Gastrocnemius medialis (tissue), 4 donors: Measurements from ENCODE around the gene SELENOO. TPM values are rescaled to one million over a fixed set of nuclear protein-coding genes. Genes with fewer than 3 reads are reported as not detected.

ENCODE experiments used
- ATAC-seq, 2 donors: fragments of 150-250 bp; one replicate each; pipeline ENCODE4 v1.9.1; 2016
- DNase-seq, 2 donors: peaks; one replicate each; pipeline ENCODE4 v3.0.0-alpha.2; 2019
- H3K27ac ChIP-seq, 4 donors: fragments of 200-600 bp; sonication (generic); 1 replicate in 1 of 4; 2 replicates in 3 of 4; pipeline ENCODE4 v1.5.1; 2016 to 2018; ENCODE audit warnings: mild to moderate bottlenecking in 2 of 4, moderate library complexity in 1 of 4
- H3K27me3 ChIP-seq, 3 donors: fragments of 200-600 bp; sonication (generic) in 2 of 3; 1 replicate in 1 of 3; 2 replicates in 2 of 3; pipeline versions ENCODE4 v1.5.1 to v1.6.0; 2016 to 2019; ENCODE audit warnings: mild to moderate bottlenecking in 1 of 3, moderate library complexity in 1 of 3
- H3K36me3 ChIP-seq, 2 donors: fragments of 200-600 bp; sonication (generic) in 1 of 2; one replicate each; pipeline ENCODE4 v1.5.1; 2017 to 2018
- H3K4me1 ChIP-seq, 2 donors: fragments of 200-600 bp; sonication (generic) in 1 of 2; one replicate each; pipeline ENCODE4 v1.5.1; 2016 to 2017; ENCODE audit warnings: mild to moderate bottlenecking in 2 of 2
- H3K4me3 ChIP-seq, 4 donors: fragments of 200-600 bp; sonication (generic) in 3 of 4; 1 replicate in 1 of 4; 2 replicates in 3 of 4; pipeline ENCODE4 v1.5.1; 2016 to 2019; ENCODE audit warnings: mild to moderate bottlenecking in 2 of 4
- H3K9me3 ChIP-seq, 3 donors: fragments of 200-600 bp; sonication (generic) in 2 of 3; 1 replicate in 1 of 3; 2 replicates in 2 of 3; pipeline ENCODE4 v1.5.1; 2016 to 2019
- POLR2A ChIP-seq, 2 donors: fragments of 450-650 bp; IDR thresholded peaks; one replicate each; pipeline ENCODE4 v1.6.1; 2017; ENCODE audit warnings: antibody characterized with exemption in 2 of 2, mild to moderate bottlenecking in 2 of 2, moderate library complexity in 2 of 2
- in situ Hi-C, 4 donors: fragments of 200-750 bp; cut with MboI; loops; one replicate each; pipeline versions ENCODE4 v1.15.0 to v1.8.0; 2017; ENCODE audit warnings: low sequenced_read_pairs in 4 of 4
- intact Hi-C: fragments of 100-400 bp; cut with DNase I; formaldehyde crosslinking; loops from one replicate; pipeline ENCODE4 v1.15.1; 2023; ENCODE audit warnings: low total_unique reads
- total RNA-seq, 4 donors: library from RNA; depleted of rRNA; stranded (reverse); fragments of >200 nt; gene quantifications; one replicate each; pipeline versions ENCODE4 v1.1.0 to v1.2.3, GENCODE V29; 2016
- TF ChIP-seq, protein P1 (sequence below), 5 experiments: fragments of 450-650 bp in 3 of 5; fragments of 200-600 bp in 2 of 5; sonication (generic) in 2 of 5; IDR thresholded peaks in 4 of 5; conservative IDR thresholded peaks in 1 of 5; 1 replicate in 4 of 5; 2 replicates in 1 of 5; pipeline ENCODE4 v1.5.1; 2016 to 2019; ENCODE audit warnings: antibody characterized with exemption in 5 of 5, mild to moderate bottlenecking in 3 of 5, moderate library complexity in 3 of 5

SELENOO gene
- total RNA-seq, 4 donors from 2014 or later = 26.4 to 54.9 (median 34.0) TPM

DNA sequence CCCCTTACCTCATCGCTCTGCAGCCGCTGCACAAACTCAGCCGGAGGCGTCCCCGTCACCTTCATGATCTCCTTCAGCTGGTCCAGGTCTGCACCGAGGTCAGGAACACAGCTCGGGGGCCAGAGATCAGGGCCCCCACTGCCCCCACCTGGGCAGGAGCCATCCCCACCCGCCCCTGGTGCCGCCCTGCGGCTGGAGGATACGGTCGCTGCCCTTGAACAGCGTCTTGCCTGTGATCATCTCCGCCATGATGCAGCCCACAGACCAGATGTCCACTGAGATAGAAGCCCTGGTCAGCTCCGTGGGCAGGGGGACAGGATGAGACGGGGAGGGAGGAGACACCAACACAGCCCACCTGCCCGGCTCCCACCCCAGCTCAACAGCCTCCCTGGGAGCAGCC lies 54.8 kb downstream of the SELENOO start:
- DNase-seq (no peak), ATAC-seq (no peak)
- H3K4me3 ChIP-seq = no peak overlapping the region
- TF ChIP-seq, protein P1, sequence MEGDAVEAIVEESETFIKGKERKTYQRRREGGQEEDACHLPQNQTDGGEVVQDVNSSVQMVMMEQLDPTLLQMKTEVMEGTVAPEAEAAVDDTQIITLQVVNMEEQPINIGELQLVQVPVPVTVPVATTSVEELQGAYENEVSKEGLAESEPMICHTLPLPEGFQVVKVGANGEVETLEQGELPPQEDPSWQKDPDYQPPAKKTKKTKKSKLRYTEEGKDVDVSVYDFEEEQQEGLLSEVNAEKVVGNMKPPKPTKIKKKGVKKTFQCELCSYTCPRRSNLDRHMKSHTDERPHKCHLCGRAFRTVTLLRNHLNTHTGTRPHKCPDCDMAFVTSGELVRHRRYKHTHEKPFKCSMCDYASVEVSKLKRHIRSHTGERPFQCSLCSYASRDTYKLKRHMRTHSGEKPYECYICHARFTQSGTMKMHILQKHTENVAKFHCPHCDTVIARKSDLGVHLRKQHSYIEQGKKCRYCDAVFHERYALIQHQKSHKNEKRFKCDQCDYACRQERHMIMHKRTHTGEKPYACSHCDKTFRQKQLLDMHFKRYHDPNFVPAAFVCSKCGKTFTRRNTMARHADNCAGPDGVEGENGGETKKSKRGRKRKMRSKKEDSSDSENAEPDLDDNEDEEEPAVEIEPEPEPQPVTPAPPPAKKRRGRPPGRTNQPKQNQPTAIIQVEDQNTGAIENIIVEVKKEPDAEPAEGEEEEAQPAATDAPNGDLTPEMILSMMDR (IDR thresholded peaks at IDR 0.05 in 4 of 5, conservative IDR thresholded peaks at IDR 0.05 in 1 of 5) = no peak
- no peak for TF ChIP-seq POLR2A (IDR thresholded peaks at IDR 0.05)
- in situ Hi-C loops = loop anchor here in 2 of 4 donors (10.0 kb wide), 2 partner anchors 69 to 79 kb away; partner anchors contain the start of gene DENND6B (in 1 of the 2)
- H3K27me3 ChIP-seq = no peaks in the 10 kb centered on the region
- H3K4me1 ChIP-seq = peaks cover 24 to 54% of the 10 kb centered on the region in 2 donors
- H3K36me3 ChIP-seq = peaks cover 0 to 12% of the 10 kb centered on the region in 2 donors
- intact Hi-C loops = no loop called here
- H3K9me3 ChIP-seq = no peaks in the 10 kb centered on the region
- peak overlapping the region; percentile 93 to 99 (median 98) for H3K27ac ChIP-seq

DNA sequence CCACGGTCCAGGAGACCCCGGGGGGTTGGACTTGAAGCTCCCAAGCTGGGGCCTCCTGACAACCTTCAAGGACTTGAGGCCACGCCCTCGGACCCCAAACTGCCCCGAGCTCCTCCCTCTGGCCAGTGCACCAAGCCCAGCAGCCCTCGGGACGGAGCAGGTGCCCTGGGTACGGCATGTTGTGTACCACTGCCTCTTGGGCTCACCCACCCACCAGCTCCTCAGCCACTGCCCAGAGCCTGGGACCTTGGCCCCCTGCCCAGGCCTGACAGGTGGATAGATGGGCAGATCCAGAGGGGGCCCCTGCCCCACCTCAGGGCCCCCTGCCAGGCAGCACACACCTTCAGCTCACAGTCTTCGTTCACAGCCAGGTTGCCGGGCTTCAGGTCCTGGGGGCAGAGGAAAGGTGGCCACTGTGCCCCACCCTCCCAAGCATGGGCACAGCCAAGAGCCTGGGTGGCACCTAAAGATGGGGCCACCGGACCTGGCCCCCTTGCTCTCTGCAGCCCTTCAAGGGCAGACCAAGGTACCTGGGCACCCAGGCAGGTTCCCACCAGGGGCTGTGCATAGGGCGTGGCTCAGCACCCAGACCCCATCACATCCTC lies 55.5 kb downstream of the SELENOO start:
- Histone ChIP-seq H3K4me3 (no peak overlapping the region), H3K27me3 (no peaks in the 10 kb centered on the region), H3K4me1 (peaks cover 22 to 47% of the 10 kb centered on the region in 2 donors), H3K27ac (peak overlapping the region; percentile 93 to 99 (median 98)), H3K9me3 (no peaks in the 10 kb centered on the region), H3K36me3 (peaks cover 0 to 12% of the 10 kb centered on the region in 2 donors)
- intact Hi-C loops (no loop called here), in situ Hi-C loops (loop anchor here in 2 of 4 donors (10.0 kb wide), 2 partner anchors 68 to 78 kb away; partner anchors contain the start of gene DENND6B (in 1 of the 2))
- TF ChIP-seq POLR2A (IDR thresholded peaks at IDR 0.05) = no peak
- TF ChIP-seq, protein P1 (IDR thresholded peaks at IDR 0.05 in 4 of 5, conservative IDR thresholded peaks at IDR 0.05 in 1 of 5) = no peak
- ATAC-seq = no peak
- DNase-seq = peak in 1 of 2 donors; percentile 60

DNA sequence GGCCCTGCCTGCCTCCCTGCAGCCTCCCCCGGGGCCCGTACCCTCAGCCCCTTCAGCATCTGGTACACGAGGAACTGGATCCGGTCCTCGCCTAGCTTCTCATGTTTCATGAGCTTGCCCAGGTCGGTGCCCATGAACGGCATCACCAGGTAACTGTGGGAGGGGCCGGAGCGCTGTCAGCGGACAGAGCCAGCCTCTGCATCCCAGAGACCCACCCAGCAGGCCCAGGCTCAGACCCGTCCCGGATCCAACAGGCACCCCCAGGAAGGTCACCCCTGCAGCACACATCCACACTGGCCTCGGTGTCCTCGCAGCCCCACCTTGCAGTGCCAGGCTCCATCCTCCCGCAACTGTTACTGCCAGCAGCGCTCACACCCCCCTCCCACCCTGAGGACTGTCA lies 56.2 kb downstream of the SELENOO start:
- H3K27ac ChIP-seq = peak overlapping the region; percentile 93 to 99 (median 98)
- H3K36me3 ChIP-seq = peaks cover 0 to 12% of the 10 kb centered on the region in 2 donors
- ATAC-seq (no peak), DNase-seq (peak in 1 of 2 donors; percentile 58)
- no peak overlapping the region for H3K4me3 ChIP-seq
- no peaks in the 10 kb centered on the region for H3K9me3 ChIP-seq
- H3K27me3 ChIP-seq = no peaks in the 10 kb centered on the region
- no peak for TF ChIP-seq POLR2A (IDR thresholded peaks at IDR 0.05)
- TF ChIP-seq, protein P1 (IDR thresholded peaks at IDR 0.05 in 4 of 5, conservative IDR thresholded peaks at IDR 0.05 in 1 of 5) = no peak
- intact Hi-C loops (no loop called here), in situ Hi-C loops (loop anchor here in 2 of 4 donors (10.0 kb wide), 2 partner anchors 68 to 78 kb away; partner anchors contain the start of gene DENND6B (in 1 of the 2))
- peaks cover 24 to 47% of the 10 kb centered on the region in 2 donors for H3K4me1 ChIP-seq

DNA sequence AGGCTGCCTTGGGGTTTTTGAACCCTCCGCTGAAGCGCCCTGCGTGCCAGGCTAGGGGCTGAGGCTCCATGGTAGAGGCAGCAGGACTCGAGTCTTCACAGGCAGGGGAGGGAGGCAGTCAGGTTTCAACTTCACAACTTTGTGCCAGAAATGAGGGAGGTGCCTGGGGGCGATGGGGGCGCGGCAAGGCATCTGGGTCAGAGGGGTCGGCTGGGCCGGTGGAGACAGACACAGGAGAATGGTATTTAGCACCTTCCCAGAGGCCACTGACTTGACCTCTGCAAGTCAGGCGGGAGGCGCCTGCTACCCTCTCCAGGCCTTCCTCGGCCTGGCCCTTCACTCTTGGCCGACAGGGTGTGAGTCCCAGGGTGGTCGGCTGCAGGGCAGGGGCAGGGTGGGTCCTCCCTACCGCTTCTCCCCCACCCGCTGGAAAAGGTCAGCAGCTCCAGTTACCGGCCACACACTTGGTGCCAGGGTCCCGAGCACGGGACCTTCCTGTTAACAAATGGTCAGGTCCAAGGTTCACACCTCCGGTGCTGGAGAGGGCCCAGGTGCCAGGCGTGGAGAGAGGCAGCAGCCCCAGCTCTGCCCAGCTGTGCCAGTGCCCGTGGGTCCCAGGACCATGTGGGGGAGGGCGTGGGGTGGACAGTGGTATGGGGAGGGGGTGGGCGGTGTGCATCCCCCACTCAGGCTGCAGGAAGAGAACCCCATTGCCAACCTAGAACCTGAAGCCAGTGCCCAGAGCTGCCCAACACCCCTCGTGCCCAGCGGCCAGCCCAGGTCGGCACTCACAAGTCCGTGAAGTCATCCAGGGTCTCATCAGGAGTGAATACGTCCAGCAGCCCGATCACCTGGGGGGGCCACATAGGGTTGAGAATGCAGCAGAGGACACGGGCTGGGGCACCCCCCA lies 56.9 kb downstream of the SELENOO start:
- peaks cover 31 to 53% of the 10 kb centered on the region in 2 donors for H3K4me1 ChIP-seq
- no peaks in the 10 kb centered on the region for H3K9me3 ChIP-seq
- intact Hi-C loops (loop anchor here (1.0 to 2.0 kb wide), 2 partner anchors 13 to 295 kb away; no protein-coding TSS in a partner anchor), in situ Hi-C loops (loop anchor here in 2 of 4 donors (10.0 kb wide), 2 partner anchors 67 to 77 kb away; partner anchors contain the start of gene DENND6B (in 1 of the 2))
- DNase-seq (peak; percentile 52 to 92), ATAC-seq (peak; percentile 7 to 16)
- H3K27ac ChIP-seq = peak overlapping the region; percentile 93 to 99 (median 98)
- TF ChIP-seq, protein P1 (IDR thresholded peaks at IDR 0.05 in 4 of 5, conservative IDR thresholded peaks at IDR 0.05 in 1 of 5) = no peak
- no peak for TF ChIP-seq POLR2A (IDR thresholded peaks at IDR 0.05)
- no peaks in the 10 kb centered on the region for H3K27me3 ChIP-seq
- peaks cover 0 to 12% of the 10 kb centered on the region in 2 donors for H3K36me3 ChIP-seq
- peak overlapping the region in 1 of 4 donors; percentile 16 for H3K4me3 ChIP-seq
